H1 (cell line): ENCODE results near the gene PDGFA. TPM values are rescaled to one million over a fixed set of nuclear protein-coding genes. Genes with fewer than 3 reads are reported as not detected.

Experiments
- CTCF ChIA-PET: fragments of 300-600 bp; sonication (Branson Sonifier 250); formaldehyde crosslinking; loops from one replicate; lab custom pipeline; 2021; ENCODE audit not compliant: partially characterized antibody; lab: Charles Lee
- POLR2A ChIA-PET: fragments of 300-600 bp; sonication (Branson Sonifier 250); formaldehyde crosslinking; loops from one replicate; lab custom pipeline; 2021; ENCODE audit warnings: inconsistent platforms; ENCODE audit not compliant: partially characterized antibody; lab: Charles Lee
- DNase-seq, 2 experiments: peaks; one replicate each; pipeline versions ENCODE4 v3.0.0 to v3.0.0-alpha.2; 2010 to 2022; ENCODE audit warnings: low spot score in 2 of 2, low read depth in 1 of 2, mixed read lengths in 1 of 2
- FAIRE-seq: peaks from 2 replicates; lab custom pipeline; 2011; peaks lifted over from hg19 to GRCh38; lab: Jason Lieb, UNC
- H2AFZ ChIP-seq: 2 replicates; pipeline ENCODE4 v1.8.1; 2012; ENCODE audit warnings: low read length, inconsistent platforms
- H2AK5ac ChIP-seq: 2 replicates; pipeline ENCODE4 v1.6.1; 2013; ENCODE audit warnings: low read depth, low read length
- H2BK120ac ChIP-seq: replicated peaks from 2 replicates; pipeline ENCODE3; 2013; ENCODE audit warnings: low read depth, low read length, inconsistent platforms
- H2BK12ac ChIP-seq: 2 replicates; pipeline ENCODE4 v1.6.1; 2013; ENCODE audit warnings: low read depth, low read length
- H2BK15ac ChIP-seq: 2 replicates; pipeline ENCODE4 v1.6.1; 2013; ENCODE audit warnings: low read length
- H2BK20ac ChIP-seq: 2 replicates; pipeline ENCODE4 v1.6.1; 2013; ENCODE audit warnings: low read length
- H2BK5ac ChIP-seq: 2 replicates; pipeline ENCODE4 v1.6.1; 2013; ENCODE audit warnings: low read depth, low read length
- H3K14ac ChIP-seq: 2 replicates; pipeline ENCODE4 v1.6.1; 2013; ENCODE audit warnings: inconsistent platforms; ENCODE audit not compliant: insufficient read length
- H3K18ac ChIP-seq: 2 replicates; pipeline ENCODE4 v1.6.1; 2013; ENCODE audit warnings: low read length; ENCODE audit errors: extremely low read depth
- H3K23ac ChIP-seq: 2 replicates; pipeline ENCODE4 v1.6.1; 2013; ENCODE audit warnings: inconsistent platforms; ENCODE audit not compliant: insufficient read length
- H3K23me2 ChIP-seq: 2 replicates; pipeline ENCODE4 v1.6.1; 2013; ENCODE audit warnings: low read depth, low read length
- H3K27ac ChIP-seq: 2 replicates; pipeline ENCODE4 v1.6.1; 2011; ENCODE audit warnings: low read depth, low read length, inconsistent platforms
- H3K27me3 ChIP-seq, 4 experiments: replicated peaks in 1 of 4; 1 replicate in 1 of 4; 2 replicates in 3 of 4; pipeline versions ENCODE4 v1.6.1 to v1.8.1; 2011 to 2013; ENCODE audit warnings: low read length in 3 of 4, mild to moderate bottlenecking in 3 of 4, inconsistent platforms in 2 of 4, mixed read lengths in 2 of 4, moderate library complexity in 1 of 4; ENCODE audit not compliant: control insufficient read depth in 3 of 4, insufficient read depth in 3 of 4; ENCODE audit errors: extremely low read depth in 1 of 4
- H3K36me3 ChIP-seq, 4 experiments: 2 replicates each; pipeline versions ENCODE4 v1.6.1 to v1.8.1; 2011 to 2013; ENCODE audit warnings: mild to moderate bottlenecking in 4 of 4, low read length in 3 of 4, moderate library complexity in 2 of 4, control low read depth in 1 of 4, inconsistent platforms in 1 of 4; ENCODE audit not compliant: insufficient read depth in 4 of 4, control insufficient read depth in 2 of 4
- H3K4ac ChIP-seq: replicated peaks from 2 replicates; pipeline ENCODE3; 2013; ENCODE audit warnings: low read length, low read depth, mixed read lengths, inconsistent platforms; ENCODE audit not compliant: insufficient read length
- H3K4me1 ChIP-seq, 4 experiments: replicated peaks in 1 of 4; 1 replicate in 1 of 4; 2 replicates in 3 of 4; pipeline versions ENCODE4 v1.6.1 to v1.8.1; 2011 to 2013; ENCODE audit warnings: low read length in 3 of 4, inconsistent platforms in 2 of 4, mixed read lengths in 1 of 4; ENCODE audit not compliant: insufficient read depth in 4 of 4, control insufficient read depth in 3 of 4
- H3K4me2 ChIP-seq, 2 experiments: 2 replicates each; pipeline versions ENCODE4 v1.6.1 to v1.8.1; 2011 to 2013; ENCODE audit warnings: low read depth in 2 of 2, low read length in 2 of 2, control low read depth in 1 of 2, inconsistent platforms in 1 of 2, mild to moderate bottlenecking in 1 of 2; ENCODE audit not compliant: insufficient read depth in 1 of 2
- H3K4me3 ChIP-seq, 4 experiments: fragments of 200-600, 300-600 bp in 1 of 4; sonication (generic), shearing (Covaris generic), sonication (Bioruptor Twin) in 1 of 4; 2 replicates each; pipeline versions ENCODE4 v1.5.1 to v1.8.1; 2011 to 2016; ENCODE audit warnings: low read length in 4 of 4, low read depth in 3 of 4, control low read depth in 2 of 4, inconsistent platforms in 2 of 4, mild to moderate bottlenecking in 2 of 4, mixed read lengths in 1 of 4, moderate library complexity in 1 of 4; ENCODE audit not compliant: insufficient read depth in 2 of 4; ENCODE audit errors: extremely low read depth in 1 of 4
- H3K56ac ChIP-seq: replicated peaks from 2 replicates; pipeline ENCODE3; 2013; ENCODE audit warnings: low read depth, mild to moderate bottlenecking, mixed read lengths, low read length, inconsistent platforms; ENCODE audit not compliant: insufficient read length
- H3K79me1 ChIP-seq: 2 replicates; pipeline ENCODE4 v1.6.1; 2013; ENCODE audit warnings: low read depth, low read length, control low read depth
- H3K79me2 ChIP-seq, 2 experiments: 2 replicates each; pipeline versions ENCODE4 v1.6.1 to v1.8.1; 2012 to 2013; ENCODE audit warnings: low read length in 2 of 2, mild to moderate bottlenecking in 2 of 2, inconsistent platforms in 1 of 2; ENCODE audit not compliant: insufficient read depth in 2 of 2, control insufficient read depth in 1 of 2
- H3K9ac ChIP-seq, 4 experiments: replicated peaks in 1 of 4; 1 replicate in 1 of 4; 2 replicates in 3 of 4; pipeline versions ENCODE4 v1.6.1 to v1.8.1; 2011 to 2013; ENCODE audit warnings: low read depth in 3 of 4, low read length in 3 of 4, control low read depth in 2 of 4, mild to moderate bottlenecking in 2 of 4, moderate library complexity in 2 of 4, inconsistent platforms in 1 of 4; ENCODE audit errors: extremely low read depth in 1 of 4
- H3K9me3 ChIP-seq, 2 experiments: 2 replicates each; pipeline versions ENCODE4 v1.6.1 to v1.8.1; 2012 to 2013; ENCODE audit warnings: mild to moderate bottlenecking in 2 of 2, moderate library complexity in 2 of 2, control low read depth in 1 of 2, inconsistent platforms in 1 of 2, low read depth in 1 of 2, low read length in 1 of 2, mixed read lengths in 1 of 2; ENCODE audit not compliant: insufficient read depth in 2 of 2
- H4K20me1 ChIP-seq, 2 experiments: replicated peaks in 1 of 2; 2 replicates each; pipeline versions ENCODE3 to v1.8.1; 2011 to 2013; ENCODE audit warnings: inconsistent platforms in 2 of 2, low read length in 2 of 2, mild to moderate bottlenecking in 1 of 2; ENCODE audit not compliant: insufficient read depth in 2 of 2, control insufficient read depth in 1 of 2
- H4K5ac ChIP-seq: 2 replicates; pipeline ENCODE4 v1.6.1; 2013; ENCODE audit warnings: low read length, low read depth, mixed read lengths, inconsistent platforms; ENCODE audit not compliant: insufficient read length
- H4K8ac ChIP-seq: 2 replicates; pipeline ENCODE4 v1.8.0; 2013; ENCODE audit warnings: mild to moderate bottlenecking, moderate library complexity, low read length, inconsistent platforms; ENCODE audit not compliant: insufficient read depth; ENCODE audit errors: extremely low read depth
- H4K91ac ChIP-seq: replicated peaks from 2 replicates; pipeline ENCODE3; 2013; ENCODE audit warnings: low read length, mixed read lengths, inconsistent platforms; ENCODE audit not compliant: insufficient read length
- ATF2 ChIP-seq: IDR thresholded peaks from 2 replicates; pipeline ENCODE4 v1.6.1; 2012; ENCODE audit warnings: low read length, inconsistent platforms
- EP300 ChIP-seq, 2 experiments: IDR thresholded peaks; 1 replicate in 1 of 2; 2 replicates in 1 of 2; pipeline ENCODE4 v1.6.1; 2011 to 2012; ENCODE audit warnings: low read depth in 2 of 2, low read length in 2 of 2, mild to moderate bottlenecking in 2 of 2, borderline replicate concordance in 1 of 2, inconsistent platforms in 1 of 2, moderate library complexity in 1 of 2
- WGBS, 2 experiments: shearing (Covaris generic) in 1 of 2; methylation state at CpG; one replicate each; pipeline versions ENCODE4 v1.1.6 to v1.1.7; 2013 to 2015; ENCODE audit warnings: low lambda C conversion rate in 2 of 2, mixed read lengths in 2 of 2, inconsistent platforms in 1 of 2, low coverage in 1 of 2, missing lambda C conversion rate in 1 of 2; ENCODE audit not compliant: insufficient replicate concordance in 2 of 2, insufficient coverage in 1 of 2, insufficient read length in 1 of 2; ENCODE audit errors: extremely low coverage in 1 of 2, missing lambda C conversion rate in 1 of 2; 5-methylcytosine and 5-hydroxymethylcytosine counted together
- polyA plus RNA-seq, 7 experiments: library from polyadenylated mRNA; depleted of rRNA in 3 of 7; stranded (reverse) in 5 of 7; unstranded in 2 of 7; fragments of >200 nt in 5 of 7; fragments of 200-250 nt in 2 of 7; gene quantifications; 1 replicate in 5 of 7; 2 replicates in 1 of 7; 4 replicates in 1 of 7; pipeline versions ENCODE4 v1.2.1 to v1.2.3, GENCODE V29; 2011 to 2013; ENCODE audit warnings: missing spikeins in 2 of 7, mixed read lengths in 2 of 7
- total RNA-seq: library from RNA; stranded (reverse); fragmentation: NEBNext Ultra II Directional; extraction: Animal tissue kit (Norgen Biotek cat#: 25700); gene quantifications from 2 replicates; pipeline ENCODE4 v1.2.1, GENCODE V29; 2021

PDGFA gene
- total and polyA plus RNA-seq, 2 of the 8 experiments (the other 6 are each of a cell fraction or from before 2014, with no cell fraction given): 21.1 to 43.0 TPM

GRCh38 chr7:556837-557557 lies 37.4 kb upstream of the PDGFA start:
- Histone ChIP-seq H2BK15ac (no peak overlapping the region), H3K9ac (no peak overlapping the region), H3K9me3 (peaks cover 0 to 5% of the 10 kb centered on the region in 2 experiments; a peak in 1 of 4 replicates), H3K4ac (no peak overlapping the region), H3K79me1 (0 out of 2 replicates have a peak, but pooled peaks cover 4% of the 10 kb centered on the region), H3K56ac (no peak overlapping the region), H2BK12ac (no peak overlapping the region), H4K91ac (no peak overlapping the region), H3K4me3 (no peak overlapping the region), H2AK5ac (no peak overlapping the region), H3K14ac (no peak overlapping the region), H2BK5ac (0 out of 2 replicates have a peak overlapping the region, but pooled peaks have one; percentile 35), H4K20me1 (peaks cover 0 to 3% of the 10 kb centered on the region in 2 experiments), H3K4me2 (no peak overlapping the region), H3K36me3 (no peaks in the 10 kb centered on the region), H3K27me3 (no peaks in the 10 kb centered on the region), H3K23me2 (peaks cover 2% of the 10 kb centered on the region; the same call in 1 of the 2 replicates), H4K8ac (no peak overlapping the region; the same call in 1 of the 2 replicates), H3K27ac (no peak overlapping the region), H4K5ac (no peak overlapping the region), H3K18ac (no peak overlapping the region), H3K23ac (no peak overlapping the region), H2BK120ac (no peak overlapping the region), H2AFZ (no peak overlapping the region), H3K79me2 (no peaks in the 10 kb centered on the region), H3K4me1 (no peaks in the 10 kb centered on the region), H2BK20ac (no peak overlapping the region)
- no peak for TF ChIP-seq ATF2
- TF ChIP-seq EP300 (IDR thresholded peaks at IDR 0.05; ENCODE audit: borderline replicate concordance in 1 of 2, low read depth in 2 of 2, low read length in 2 of 2): no peak
- DNase-seq: no peak
- 95% methylated on average over 22 of the region's 32 CpGs; no CpG with 5 or more reads in 1 of the 2 experiments for WGBS, 2 experiments
- ChIA-PET CTCF (interaction anchor here (1.2 kb wide), 1 partner anchor 230 kb away, joined by 5 read pairs; no protein-coding TSS in a partner anchor), POLR2A (interaction anchor here (1.3 kb wide), 1 partner anchor 39 kb away, joined by 3 read pairs; no protein-coding TSS in a partner anchor)
- FAIRE-seq: no peak
